ENCODE measurements around the gene DMD. TPM values are rescaled to one million over a fixed set of nuclear protein-coding genes. Genes with fewer than 3 reads are reported as not detected.
A peak's percentile ranks its signal among the peaks of the same experiment; 100 is the strongest.

Gene DMD
- total RNA-seq, 1 experiment from 2014 or later = 25.3 TPM

DNA sequence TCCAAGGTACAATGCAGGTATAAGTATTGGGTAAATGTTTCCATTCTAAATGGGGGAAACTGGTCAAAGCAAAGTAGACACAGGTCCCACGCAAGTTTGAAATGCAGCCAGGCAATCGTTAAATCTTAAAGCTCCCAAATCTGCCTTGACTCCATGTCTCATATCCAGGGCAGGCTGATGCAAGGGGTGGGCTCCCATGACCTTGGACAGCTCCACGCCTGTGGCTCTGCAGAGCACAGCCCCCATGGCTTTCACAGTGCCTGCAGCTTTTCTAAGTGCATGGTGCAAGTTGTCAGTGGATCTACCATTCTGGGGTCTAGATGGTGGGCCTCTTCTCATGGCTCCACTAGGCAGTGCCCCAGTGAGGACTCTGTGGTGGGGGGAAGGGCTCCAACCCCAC is 436.4 kb downstream of the DMD start:
- H3K9me2 ChIP-seq (ENCODE audit: insufficient read depth) = no peaks in the 10 kb centered on the region
- H3K27ac ChIP-seq = no peak overlapping the region
- intact Hi-C loops (cut with micrococcal nuclease; ENCODE audit: unreplicated experiment) = no loop called here
- no peaks in the 10 kb centered on the region for H3K36me3 ChIP-seq (ENCODE audit: low read depth)
- H3K4me3 ChIP-seq = no peak overlapping the region
- no TSS peak for BruUV-seq (replicated peaks)
- no peaks in the 10 kb centered on the region for H4K20me1 ChIP-seq (ENCODE audit: insufficient read depth)
- no peak for DNase-seq
- no peaks in the 10 kb centered on the region for H3K27me3 ChIP-seq (ENCODE audit: insufficient read depth, low read depth)
- H3K4me2 ChIP-seq = no peak overlapping the region
- POLR2A ChIA-PET (ENCODE audit: unreplicated experiment) = no interaction called here
- CTCF ChIA-PET = no interaction called here
- no peaks in the 10 kb centered on the region for H3K4me1 ChIP-seq (replicated peaks; ENCODE audit: insufficient read depth)
- H3K9me3 ChIP-seq (ENCODE audit: insufficient read depth, low read depth) = no peaks in the 10 kb centered on the region
- TF ChIP-seq EZH2 (IDR thresholded peaks at IDR 0.05; ENCODE audit: low read depth) = no peak
- TF ChIP-seq, protein P1, sequence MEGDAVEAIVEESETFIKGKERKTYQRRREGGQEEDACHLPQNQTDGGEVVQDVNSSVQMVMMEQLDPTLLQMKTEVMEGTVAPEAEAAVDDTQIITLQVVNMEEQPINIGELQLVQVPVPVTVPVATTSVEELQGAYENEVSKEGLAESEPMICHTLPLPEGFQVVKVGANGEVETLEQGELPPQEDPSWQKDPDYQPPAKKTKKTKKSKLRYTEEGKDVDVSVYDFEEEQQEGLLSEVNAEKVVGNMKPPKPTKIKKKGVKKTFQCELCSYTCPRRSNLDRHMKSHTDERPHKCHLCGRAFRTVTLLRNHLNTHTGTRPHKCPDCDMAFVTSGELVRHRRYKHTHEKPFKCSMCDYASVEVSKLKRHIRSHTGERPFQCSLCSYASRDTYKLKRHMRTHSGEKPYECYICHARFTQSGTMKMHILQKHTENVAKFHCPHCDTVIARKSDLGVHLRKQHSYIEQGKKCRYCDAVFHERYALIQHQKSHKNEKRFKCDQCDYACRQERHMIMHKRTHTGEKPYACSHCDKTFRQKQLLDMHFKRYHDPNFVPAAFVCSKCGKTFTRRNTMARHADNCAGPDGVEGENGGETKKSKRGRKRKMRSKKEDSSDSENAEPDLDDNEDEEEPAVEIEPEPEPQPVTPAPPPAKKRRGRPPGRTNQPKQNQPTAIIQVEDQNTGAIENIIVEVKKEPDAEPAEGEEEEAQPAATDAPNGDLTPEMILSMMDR (conservative IDR thresholded peaks at IDR 0.05) = no peak
- H3K79me2 ChIP-seq (ENCODE audit: low read depth) = no peaks in the 10 kb centered on the region
- no peaks in the 10 kb centered on the region for H3F3A ChIP-seq (ENCODE audit: insufficient read depth, low read depth)
- H2AFZ ChIP-seq = no peak overlapping the region

DNA sequence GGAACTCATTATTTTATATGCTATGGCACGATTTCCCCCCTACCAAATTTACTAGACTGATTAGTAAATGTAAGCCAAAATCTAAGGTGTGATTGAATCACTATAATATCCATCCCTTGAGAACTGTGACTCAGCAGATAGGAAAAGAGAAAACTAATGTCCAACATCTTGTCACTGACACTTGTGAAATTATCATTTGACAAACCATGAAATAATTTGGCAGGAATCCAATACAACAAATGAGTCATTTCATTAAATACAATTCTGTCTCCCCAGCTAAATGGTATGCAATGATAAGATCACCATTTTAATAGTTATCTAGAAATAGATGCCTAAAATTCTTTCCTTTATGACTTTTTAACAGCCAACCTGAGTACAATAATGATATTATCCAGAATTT is 462.3 kb downstream of the DMD start:
- TF ChIP-seq, protein P1 (conservative IDR thresholded peaks at IDR 0.05) = no peak
- no peak for TF ChIP-seq EZH2 (IDR thresholded peaks at IDR 0.05; ENCODE audit: low read depth)
- DNase-seq = peak in 1 of 2 experiments; percentile 70

DNA sequence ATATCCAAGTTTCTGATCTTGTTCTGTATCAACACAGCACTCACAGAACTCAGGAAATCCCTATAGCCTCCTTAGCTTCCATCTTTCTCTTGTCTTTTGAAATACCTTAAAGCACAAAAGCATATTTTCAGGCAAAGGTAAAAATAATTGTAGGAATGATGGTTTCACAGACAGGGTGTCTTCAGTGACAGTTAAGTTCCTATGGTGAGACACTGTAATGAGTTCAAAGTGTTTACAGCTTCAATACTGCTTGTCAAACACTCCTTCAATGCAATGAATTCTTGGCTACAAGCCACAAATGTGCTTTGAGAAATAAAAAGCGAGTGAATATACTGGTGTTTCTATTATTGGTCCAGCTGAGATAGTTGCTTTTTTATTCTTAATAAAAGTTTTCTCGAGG is 466.0 kb downstream of the DMD start:
- CTCF ChIA-PET = no interaction called here
- POLR2A ChIA-PET (ENCODE audit: unreplicated experiment) = no interaction called here
- no peak for DNase-seq
- H3F3A ChIP-seq (ENCODE audit: insufficient read depth, low read depth) = no peaks in the 10 kb centered on the region
- H3K27ac ChIP-seq = no peak overlapping the region
- H3K9me3 ChIP-seq (ENCODE audit: insufficient read depth, low read depth) = no peaks in the 10 kb centered on the region; the same call in 1 of the 2 replicates
- no peaks in the 10 kb centered on the region for H3K9me2 ChIP-seq (ENCODE audit: insufficient read depth)
- H3K27me3 ChIP-seq (ENCODE audit: insufficient read depth, low read depth) = no peaks in the 10 kb centered on the region
- no peak for TF ChIP-seq EZH2 (IDR thresholded peaks at IDR 0.05; ENCODE audit: low read depth)
- TF ChIP-seq, protein P1 (conservative IDR thresholded peaks at IDR 0.05) = no peak
- H4K20me1 ChIP-seq (ENCODE audit: insufficient read depth) = no peaks in the 10 kb centered on the region
- no TSS peak for BruUV-seq (replicated peaks)
- intact Hi-C loops (cut with micrococcal nuclease; ENCODE audit: unreplicated experiment) = no loop called here
- H3K79me2 ChIP-seq (ENCODE audit: low read depth) = no peaks in the 10 kb centered on the region
- no peaks in the 10 kb centered on the region for H3K36me3 ChIP-seq (ENCODE audit: low read depth)
- H3K4me2 ChIP-seq = no peak overlapping the region
- H2AFZ ChIP-seq = no peak overlapping the region
- H3K4me3 ChIP-seq = no peak overlapping the region
- H3K4me1 ChIP-seq (replicated peaks; ENCODE audit: insufficient read depth) = peaks cover 11% of the 10 kb centered on the region

More for the DNA sequence above, 462.3 kb downstream of the DMD start:
- POLR2A ChIA-PET (ENCODE audit: unreplicated experiment) = no interaction called here
- CTCF ChIA-PET = no interaction called here
- Histone ChIP-seq H3K9me3 (ENCODE audit: insufficient read depth, low read depth) (no peaks in the 10 kb centered on the region; the same call in 1 of the 2 replicates), H3F3A (ENCODE audit: insufficient read depth, low read depth) (no peaks in the 10 kb centered on the region), H3K9me2 (ENCODE audit: insufficient read depth) (no peaks in the 10 kb centered on the region), H3K27ac (peak overlapping the region; percentile 64), H4K20me1 (ENCODE audit: insufficient read depth) (no peaks in the 10 kb centered on the region), H3K79me2 (ENCODE audit: low read depth) (no peaks in the 10 kb centered on the region), H3K4me2 (no peak overlapping the region), H3K4me3 (no peak overlapping the region), H3K36me3 (ENCODE audit: low read depth) (no peaks in the 10 kb centered on the region), H2AFZ (no peak overlapping the region), H3K27me3 (ENCODE audit: insufficient read depth, low read depth) (no peaks in the 10 kb centered on the region), H3K4me1 (replicated peaks; ENCODE audit: insufficient read depth) (peaks cover 11% of the 10 kb centered on the region)
- BruUV-seq (replicated peaks) = no TSS peak
- intact Hi-C loops (cut with micrococcal nuclease; ENCODE audit: unreplicated experiment) = no loop called here
